HepG2 (cell line): ENCODE measurements around the gene IL6R. TPM values are rescaled to one million over a fixed set of nuclear protein-coding genes. Genes with fewer than 3 reads are reported as not detected.

ENCODE experiments used
- DMAP1 ChIP-seq: IDR thresholded peaks from 2 replicates; pipeline ENCODE4 v1.6.1; 2016
- KLF12 ChIP-seq: sonication (generic); formaldehyde crosslinking; IDR thresholded peaks from 2 replicates; pipeline ENCODE4 v1.4.0; 2020; ENCODE audit warnings: missing genetic modification reagents, borderline replicate concordance
- SRSF9 ChIP-seq: fragments of 200-400 bp; formaldehyde crosslinking; IDR thresholded peaks from 2 replicates; pipeline ENCODE4 v1.6.1; 2018; ENCODE audit warnings: borderline replicate concordance, mild to moderate bottlenecking, low read depth, low read length; ENCODE audit not compliant: insufficient read depth, poor library complexity, severe bottlenecking
- TEAD2 ChIP-seq: sonication (generic); formaldehyde crosslinking; IDR thresholded peaks from 2 replicates; pipeline ENCODE4 v1.9.0; 2021; ENCODE audit warnings: missing genetic modification reagents
- ZNF441 ChIP-seq: sonication (generic); formaldehyde crosslinking; IDR thresholded peaks from 2 replicates; pipeline ENCODE4 v1.7.0; 2021; ENCODE audit warnings: missing genetic modification reagents, borderline replicate concordance
- ZNF615 ChIP-seq: sonication (generic); formaldehyde crosslinking; IDR thresholded peaks from 2 replicates; pipeline ENCODE4 v1.5.0; 2020; ENCODE audit warnings: mild to moderate bottlenecking, missing genetic modification reagents, borderline replicate concordance
- ZNF687 ChIP-seq: sonication (generic); formaldehyde crosslinking; IDR thresholded peaks from 2 replicates; pipeline ENCODE4 v1.5.1; 2020; ENCODE audit warnings: mild to moderate bottlenecking, missing genetic modification reagents, moderate library complexity
- ZNF691 ChIP-seq: sonication (generic); formaldehyde crosslinking; IDR thresholded peaks from 2 replicates; pipeline ENCODE4 v1.4.0; 2020; ENCODE audit warnings: missing genetic modification reagents, low read depth, mild to moderate bottlenecking, borderline replicate concordance
- polyA plus RNA-seq, 8 experiments: library from polyadenylated mRNA; depleted of rRNA in 3 of 8; stranded (reverse) in 7 of 8; unstranded in 1 of 8; fragments of >200 nt; fragmentation: Illumina TruSeq in 4 of 8; extraction: Trizol in 4 of 8; gene quantifications; 2 replicates each; pipeline versions ENCODE4 v1.2.1 to v1.2.3, GENCODE V29; 2011 to 2016; ENCODE audit warnings: low read depth in 4 of 8, missing spikeins in 1 of 8, mixed read lengths in 1 of 8; ENCODE audit not compliant: insufficient read depth in 1 of 8
- total RNA-seq, 5 experiments: library from RNA; depleted of rRNA; stranded (reverse); fragments of >200 nt; fragmentation: Illumina TruSeq; extraction: Trizol; gene quantifications; 2 replicates each; pipeline ENCODE4 v1.2.3, GENCODE V29; 2016; ENCODE audit warnings: low read depth in 1 of 5
- TF ChIP-seq, protein P1 (sequence below): sonication (generic); formaldehyde crosslinking; IDR thresholded peaks from 2 replicates; pipeline ENCODE4 v1.4.0; 2020; ENCODE audit warnings: mild to moderate bottlenecking, missing genetic modification reagents, borderline replicate concordance
- TF ChIP-seq, protein P2 (sequence below): IDR thresholded peaks from 2 replicates; pipeline ENCODE4 v1.6.1; 2016; ENCODE audit warnings: mild to moderate bottlenecking
- TF ChIP-seq, protein P3 (sequence below): sonication (generic); formaldehyde crosslinking; IDR thresholded peaks from 2 replicates; pipeline ENCODE4 v1.4.0; 2020; ENCODE audit warnings: missing genetic modification reagents
- TF ChIP-seq, protein P4 (sequence below): conservative IDR thresholded peaks from 2 replicates; pipeline ENCODE4 v1.6.1; 2018; ENCODE audit warnings: missing genetic modification reagents

Gene IL6R
- total and polyA plus RNA-seq, 2 of the 13 experiments (the other 11 are each of a cell fraction or from before 2014, with no cell fraction given): 5.0 to 24.5 TPM

GRCh38 chr1:154469844-154470560 is 64.9 kb downstream of the IL6R start (continued):
- TF ChIP-seq, protein P1, sequence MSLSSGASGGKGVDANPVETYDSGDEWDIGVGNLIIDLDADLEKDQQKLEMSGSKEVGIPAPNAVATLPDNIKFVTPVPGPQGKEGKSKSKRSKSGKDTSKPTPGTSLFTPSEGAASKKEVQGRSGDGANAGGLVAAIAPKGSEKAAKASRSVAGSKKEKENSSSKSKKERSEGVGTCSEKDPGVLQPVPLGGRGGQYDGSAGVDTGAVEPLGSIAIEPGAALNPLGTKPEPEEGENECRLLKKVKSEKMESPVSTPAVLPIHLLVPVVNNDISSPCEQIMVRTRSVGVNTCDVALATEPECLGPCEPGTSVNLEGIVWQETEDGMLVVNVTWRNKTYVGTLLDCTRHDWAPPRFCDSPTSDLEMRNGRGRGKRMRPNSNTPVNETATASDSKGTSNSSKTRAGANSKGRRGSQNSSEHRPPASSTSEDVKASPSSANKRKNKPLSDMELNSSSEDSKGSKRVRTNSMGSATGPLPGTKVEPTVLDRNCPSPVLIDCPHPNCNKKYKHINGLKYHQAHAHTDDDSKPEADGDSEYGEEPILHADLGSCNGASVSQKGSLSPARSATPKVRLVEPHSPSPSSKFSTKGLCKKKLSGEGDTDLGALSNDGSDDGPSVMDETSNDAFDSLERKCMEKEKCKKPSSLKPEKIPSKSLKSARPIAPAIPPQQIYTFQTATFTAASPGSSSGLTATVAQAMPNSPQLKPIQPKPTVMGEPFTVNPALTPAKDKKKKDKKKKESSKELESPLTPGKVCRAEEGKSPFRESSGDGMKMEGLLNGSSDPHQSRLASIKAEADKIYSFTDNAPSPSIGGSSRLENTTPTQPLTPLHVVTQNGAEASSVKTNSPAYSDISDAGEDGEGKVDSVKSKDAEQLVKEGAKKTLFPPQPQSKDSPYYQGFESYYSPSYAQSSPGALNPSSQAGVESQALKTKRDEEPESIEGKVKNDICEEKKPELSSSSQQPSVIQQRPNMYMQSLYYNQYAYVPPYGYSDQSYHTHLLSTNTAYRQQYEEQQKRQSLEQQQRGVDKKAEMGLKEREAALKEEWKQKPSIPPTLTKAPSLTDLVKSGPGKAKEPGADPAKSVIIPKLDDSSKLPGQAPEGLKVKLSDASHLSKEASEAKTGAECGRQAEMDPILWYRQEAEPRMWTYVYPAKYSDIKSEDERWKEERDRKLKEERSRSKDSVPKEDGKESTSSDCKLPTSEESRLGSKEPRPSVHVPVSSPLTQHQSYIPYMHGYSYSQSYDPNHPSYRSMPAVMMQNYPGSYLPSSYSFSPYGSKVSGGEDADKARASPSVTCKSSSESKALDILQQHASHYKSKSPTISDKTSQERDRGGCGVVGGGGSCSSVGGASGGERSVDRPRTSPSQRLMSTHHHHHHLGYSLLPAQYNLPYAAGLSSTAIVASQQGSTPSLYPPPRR (CRISPR knock-in tag): 0 out of 2 replicates have a peak, but pooled peaks have one; percentile 18
- TF ChIP-seq, protein P2, sequence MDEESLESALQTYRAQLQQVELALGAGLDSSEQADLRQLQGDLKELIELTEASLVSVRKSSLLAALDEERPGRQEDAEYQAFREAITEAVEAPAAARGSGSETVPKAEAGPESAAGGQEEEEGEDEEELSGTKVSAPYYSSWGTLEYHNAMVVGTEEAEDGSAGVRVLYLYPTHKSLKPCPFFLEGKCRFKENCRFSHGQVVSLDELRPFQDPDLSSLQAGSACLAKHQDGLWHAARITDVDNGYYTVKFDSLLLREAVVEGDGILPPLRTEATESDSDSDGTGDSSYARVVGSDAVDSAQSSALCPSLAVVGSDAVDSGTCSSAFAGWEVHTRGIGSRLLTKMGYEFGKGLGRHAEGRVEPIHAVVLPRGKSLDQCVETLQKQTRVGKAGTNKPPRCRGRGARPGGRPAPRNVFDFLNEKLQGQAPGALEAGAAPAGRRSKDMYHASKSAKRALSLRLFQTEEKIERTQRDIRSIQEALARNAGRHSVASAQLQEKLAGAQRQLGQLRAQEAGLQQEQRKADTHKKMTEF: 0 out of 2 replicates have a peak, but pooled peaks have one; percentile 33
- TF ChIP-seq ZNF687 (CRISPR knock-in tag) (peak; percentile 45; the same call in 1 of the 2 replicates), TEAD2 (no peak), ZNF615 (no peak), ZNF441 (no peak), SRSF9 (no peak), DMAP1 (CRISPR knock-in tag) (0 out of 2 replicates have a peak, but pooled peaks have one; percentile 42), ZNF691 (CRISPR knock-in tag) (peak; percentile 52; the same call in 1 of the 2 replicates), KLF12 (CRISPR knock-in tag) (peak; percentile 84; the same call in 1 of the 2 replicates)
- TF ChIP-seq, protein P3, sequence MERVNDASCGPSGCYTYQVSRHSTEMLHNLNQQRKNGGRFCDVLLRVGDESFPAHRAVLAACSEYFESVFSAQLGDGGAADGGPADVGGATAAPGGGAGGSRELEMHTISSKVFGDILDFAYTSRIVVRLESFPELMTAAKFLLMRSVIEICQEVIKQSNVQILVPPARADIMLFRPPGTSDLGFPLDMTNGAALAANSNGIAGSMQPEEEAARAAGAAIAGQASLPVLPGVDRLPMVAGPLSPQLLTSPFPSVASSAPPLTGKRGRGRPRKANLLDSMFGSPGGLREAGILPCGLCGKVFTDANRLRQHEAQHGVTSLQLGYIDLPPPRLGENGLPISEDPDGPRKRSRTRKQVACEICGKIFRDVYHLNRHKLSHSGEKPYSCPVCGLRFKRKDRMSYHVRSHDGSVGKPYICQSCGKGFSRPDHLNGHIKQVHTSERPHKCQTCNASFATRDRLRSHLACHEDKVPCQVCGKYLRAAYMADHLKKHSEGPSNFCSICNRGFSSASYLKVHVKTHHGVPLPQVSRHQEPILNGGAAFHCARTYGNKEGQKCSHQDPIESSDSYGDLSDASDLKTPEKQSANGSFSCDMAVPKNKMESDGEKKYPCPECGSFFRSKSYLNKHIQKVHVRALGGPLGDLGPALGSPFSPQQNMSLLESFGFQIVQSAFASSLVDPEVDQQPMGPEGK: peak; percentile 86
- TF ChIP-seq, protein P4, sequence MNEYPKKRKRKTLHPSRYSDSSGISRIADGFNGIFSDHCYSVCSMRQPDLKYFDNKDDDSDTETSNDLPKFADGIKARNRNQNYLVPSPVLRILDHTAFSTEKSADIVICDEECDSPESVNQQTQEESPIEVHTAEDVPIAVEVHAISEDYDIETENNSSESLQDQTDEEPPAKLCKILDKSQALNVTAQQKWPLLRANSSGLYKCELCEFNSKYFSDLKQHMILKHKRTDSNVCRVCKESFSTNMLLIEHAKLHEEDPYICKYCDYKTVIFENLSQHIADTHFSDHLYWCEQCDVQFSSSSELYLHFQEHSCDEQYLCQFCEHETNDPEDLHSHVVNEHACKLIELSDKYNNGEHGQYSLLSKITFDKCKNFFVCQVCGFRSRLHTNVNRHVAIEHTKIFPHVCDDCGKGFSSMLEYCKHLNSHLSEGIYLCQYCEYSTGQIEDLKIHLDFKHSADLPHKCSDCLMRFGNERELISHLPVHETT: no peak
